Stimulated activated CD4-positive, alpha-beta T cell treated with anti-CD3 and anti-CD28 coated beads, Interleukin-2, amount 100 ng/mL, for 48 hours (primary cell): ENCODE data around the gene TRMT5.

Experiments used
- DNase-seq, 2 donors: peaks; one replicate each; pipeline ENCODE4 v3.0.0-alpha.2; 2020

TRMT5 gene

GRCh38 chr14:60963761-60964160 is 17.1 kb downstream of the TRMT5 start:
- no peak for DNase-seq

GRCh38 chr14:60958146-60958545 is 22.7 kb downstream of the TRMT5 start:
- no peak for DNase-seq

GRCh38 chr14:60956632-60957031 is 24.2 kb downstream of the TRMT5 start:
- DNase-seq: no peak

- DNase-seq: no peak
Measured at GRCh38 chr14:60956202-60956601, 24.7 kb downstream of the TRMT5 start.

- DNase-seq: no peak
Measured at GRCh38 chr14:60951776-60952435, 29.0 kb downstream of the TRMT5 start.

GRCh38 chr14:60946773-60947172 is 34.1 kb downstream of the TRMT5 start:
- no peak for DNase-seq

- DNase-seq: no peak
Measured at GRCh38 chr14:60945984-60946383, 34.9 kb downstream of the TRMT5 start.

GRCh38 chr14:60944204-60944603 is 36.7 kb downstream of the TRMT5 start:
- DNase-seq: no peak

GRCh38 chr14:60943637-60944032 is 37.2 kb downstream of the TRMT5 start:
- no peak for DNase-seq

- DNase-seq: no peak
Measured at GRCh38 chr14:60935319-60935718, 45.6 kb downstream of the TRMT5 start.

GRCh38 chr14:60933920-60934655 is 46.8 kb downstream of the TRMT5 start:
- no peak for DNase-seq

GRCh38 chr14:60931218-60931617 is 49.7 kb downstream of the TRMT5 start:
- DNase-seq: no peak

- no peak for DNase-seq
Measured at GRCh38 chr14:60926002-60926401, 54.9 kb downstream of the TRMT5 start.

- DNase-seq: no peak
Measured at GRCh38 chr14:60925286-60925685, 55.6 kb downstream of the TRMT5 start.

- no peak for DNase-seq
Measured at GRCh38 chr14:60922050-60922449, 58.8 kb downstream of the TRMT5 start.
